ENCODE results near the gene PEX12. TPM values are rescaled to one million over a fixed set of nuclear protein-coding genes. Genes with fewer than 3 reads are reported as not detected.
"Not testable (repeated sequence)": the region's sequence is repeated elsewhere in the genome, so short reads cannot be mapped to it uniquely, and the experiment has no call there.

PEX12 gene
- polyA plus RNA-seq, 1 donor: 7.7 TPM

DNA sequence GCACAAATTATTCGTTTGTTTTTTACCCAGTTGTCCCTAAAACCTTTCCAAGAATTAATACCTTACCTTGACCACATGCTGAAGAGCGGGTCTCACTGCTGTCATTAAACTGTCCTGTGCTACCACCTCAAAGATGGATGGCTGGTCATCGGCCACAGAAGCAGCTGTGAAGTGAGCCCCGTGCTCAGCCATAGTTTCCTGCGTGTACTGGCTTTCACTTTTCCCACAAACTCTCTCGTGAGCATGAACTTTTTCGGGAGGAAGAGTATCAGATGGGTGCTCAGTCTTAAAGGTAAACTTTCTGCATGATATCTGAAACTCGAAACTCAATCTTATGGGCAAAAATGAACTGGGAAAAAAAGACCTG lies 558 bp downstream of the PEX12 start:
- peak; percentile 15 for DNase-seq

DNA sequence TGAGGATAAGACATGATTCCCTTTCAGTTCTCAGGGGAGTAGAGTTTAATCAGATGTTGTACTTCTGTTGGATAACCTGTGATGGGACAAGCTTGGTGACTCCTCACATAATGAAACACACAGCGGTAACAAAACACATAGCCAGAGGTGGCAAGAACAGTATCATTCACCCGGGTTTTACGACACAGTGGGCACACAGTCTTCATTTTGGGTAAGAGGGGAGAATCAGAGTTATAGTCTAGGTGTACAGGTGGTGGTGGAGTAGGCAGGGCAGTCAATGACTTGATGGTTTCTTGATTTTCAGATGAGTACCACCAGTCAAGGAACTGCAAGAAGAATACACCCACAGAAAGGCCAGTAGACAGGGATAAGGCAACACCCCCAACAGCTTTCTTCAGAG lies 2.6 kb downstream of the PEX12 start:
- DNase-seq: no peak

DNA sequence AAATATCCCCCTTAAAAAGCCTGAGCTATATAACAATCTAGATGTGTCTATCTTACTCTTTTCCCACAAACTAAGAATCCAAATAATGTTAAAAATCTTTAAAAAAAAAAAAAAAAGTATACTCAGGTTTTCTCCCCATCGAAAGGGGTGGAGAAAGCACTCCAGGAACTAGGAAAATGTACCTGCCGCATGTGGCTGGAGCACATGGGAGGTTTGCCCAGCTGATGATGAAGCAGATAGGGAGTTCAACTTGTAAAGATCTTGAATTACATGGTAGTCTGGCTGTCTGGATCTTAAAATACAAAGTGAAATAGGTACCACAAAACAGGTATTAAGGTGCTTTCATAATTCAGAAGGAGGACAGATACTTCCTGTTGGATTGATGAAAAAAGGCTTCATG lies 9.0 kb downstream of the PEX12 start:
- DNase-seq: no peak

DNA sequence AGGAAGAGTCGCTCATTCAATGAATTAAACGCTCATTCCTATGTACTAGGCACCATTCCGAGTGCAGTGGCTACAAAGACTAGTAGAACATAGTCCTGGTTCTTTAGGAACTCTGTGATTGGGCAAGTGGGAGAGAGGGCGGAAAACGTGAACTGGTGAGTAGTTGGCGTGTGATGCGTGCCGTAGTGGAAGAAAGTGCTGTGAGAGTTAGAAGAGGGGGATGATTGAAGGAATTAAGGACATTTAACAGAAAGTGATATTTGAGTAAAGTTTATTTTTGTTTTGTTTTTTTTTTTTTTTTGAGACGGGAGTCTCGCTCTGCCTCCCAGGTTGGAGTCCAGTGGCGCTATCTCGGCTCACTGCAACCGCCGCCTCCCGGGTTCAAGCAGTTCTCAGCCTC lies 9.8 kb downstream of the PEX12 start:
- no peak for DNase-seq

DNA sequence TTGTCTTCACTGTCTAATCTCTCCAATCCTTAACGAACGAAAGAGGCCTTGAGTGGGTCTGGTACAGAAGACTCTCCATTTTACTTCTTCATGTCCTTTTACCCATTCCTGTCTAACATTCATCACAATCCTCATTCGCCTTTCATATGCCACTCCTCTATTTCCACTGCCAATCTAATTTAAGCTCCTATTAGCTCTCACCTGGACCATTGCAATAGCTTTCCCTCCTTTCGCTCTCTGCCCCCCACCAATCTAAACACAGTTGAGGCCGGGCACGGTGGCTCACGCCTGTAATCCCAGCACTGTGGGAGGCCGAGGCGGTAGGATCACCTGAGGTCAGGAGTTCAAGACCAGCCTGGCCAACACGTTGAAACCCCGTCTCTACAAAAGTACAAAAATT lies 11.4 kb downstream of the PEX12 start:
- no peak for DNase-seq

DNA sequence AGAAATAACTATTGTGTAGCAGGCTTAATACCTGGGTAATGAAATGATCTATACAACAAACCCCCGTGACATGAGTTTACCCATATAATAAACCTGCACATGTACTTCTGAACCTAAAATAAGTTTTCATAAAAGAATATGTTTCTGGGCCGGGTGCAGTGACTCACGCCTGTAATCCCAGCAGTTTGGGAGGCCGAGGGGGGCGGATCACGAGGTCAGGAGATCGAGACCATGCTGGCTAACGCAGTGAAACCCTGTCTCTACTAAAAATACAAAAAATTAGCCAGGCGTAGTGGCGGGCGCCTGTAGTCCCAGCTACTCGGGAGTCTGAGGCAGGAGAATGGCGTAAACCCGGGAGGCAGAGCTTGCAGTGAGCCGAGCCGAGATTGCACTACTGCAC lies 15.2 kb downstream of the PEX12 start:
- not testable (repeated sequence) for DNase-seq

DNA sequence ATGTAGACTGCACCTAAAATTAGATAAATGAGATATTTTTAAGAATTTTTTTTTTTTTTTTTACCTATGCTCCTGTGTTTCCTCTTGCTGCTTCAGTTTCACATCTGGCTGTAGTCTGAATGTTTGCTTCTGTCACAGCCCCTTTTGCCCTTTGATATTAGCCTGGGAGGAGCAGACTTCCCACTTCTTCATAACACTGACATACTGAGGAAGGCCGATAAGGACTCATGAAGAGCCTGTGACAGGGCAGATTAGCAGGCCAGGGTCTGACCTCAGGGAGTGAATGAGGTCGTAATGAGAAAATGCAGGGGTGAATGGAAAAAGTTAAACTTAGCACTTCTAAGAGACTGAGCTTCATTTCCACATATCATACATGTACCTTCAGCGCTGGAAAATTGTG lies 17.7 kb downstream of the PEX12 start, which contains the start of gene SLFN14:
SLFN14 (minus strand) TSS at position 117 of the 400 bp plus-strand sequence. CDS start 2,757 bp downstream, outside the sequence.
- DNase-seq: no peak

DNA sequence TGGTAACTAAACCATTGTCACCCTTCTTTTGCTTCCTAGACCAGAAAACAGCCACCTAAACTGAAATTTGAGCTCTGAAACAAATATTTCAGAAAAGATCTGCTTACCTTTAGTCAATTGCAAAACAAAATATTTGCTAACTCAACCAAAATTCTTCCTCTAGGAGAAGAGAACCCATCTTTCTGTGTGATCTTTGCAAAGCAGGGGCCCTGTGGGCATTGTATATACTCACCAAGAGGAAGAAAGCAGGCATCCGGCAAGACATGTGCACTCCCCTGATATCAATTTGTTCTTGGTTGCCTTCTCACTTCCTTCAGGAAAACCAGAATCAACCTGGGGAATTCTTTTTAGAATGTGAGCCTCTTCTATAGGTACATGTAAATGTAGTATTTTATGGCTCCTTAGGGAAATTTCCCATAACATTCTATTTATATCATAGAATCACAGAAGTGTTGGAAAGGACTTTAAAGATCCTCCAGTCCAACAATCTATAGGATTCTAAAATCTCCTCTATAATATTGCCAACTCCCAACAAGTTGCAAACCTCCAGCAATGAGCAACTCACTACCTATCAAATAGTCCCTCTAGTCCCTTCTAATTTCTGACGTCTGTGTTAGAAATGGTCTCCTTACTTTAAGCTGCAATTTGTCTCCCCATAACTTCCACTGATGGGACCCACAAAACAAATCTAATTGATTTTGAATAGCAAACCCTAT lies 18.7 kb downstream of the PEX12 start:
- no peak for DNase-seq

DNA sequence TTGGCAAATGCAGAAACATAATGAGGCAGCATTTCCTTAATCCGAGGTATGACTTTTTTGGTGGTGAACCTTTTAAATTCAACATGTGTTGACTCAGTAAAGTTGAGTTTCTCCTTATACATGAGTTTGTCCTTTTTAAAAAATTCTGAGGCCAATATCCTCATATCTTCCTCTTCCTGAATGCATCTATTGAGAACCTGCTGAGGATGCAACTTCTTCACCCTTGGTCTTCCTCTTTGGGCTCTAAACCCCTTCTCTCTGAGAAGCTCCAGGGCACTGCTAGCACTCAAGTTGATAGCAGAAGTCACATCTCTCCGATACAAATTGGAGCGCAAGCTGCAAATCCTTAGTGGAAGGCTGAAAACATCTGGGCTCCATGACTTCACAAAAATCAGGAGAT lies 21.0 kb downstream of the PEX12 start:
- no peak for DNase-seq

DNA sequence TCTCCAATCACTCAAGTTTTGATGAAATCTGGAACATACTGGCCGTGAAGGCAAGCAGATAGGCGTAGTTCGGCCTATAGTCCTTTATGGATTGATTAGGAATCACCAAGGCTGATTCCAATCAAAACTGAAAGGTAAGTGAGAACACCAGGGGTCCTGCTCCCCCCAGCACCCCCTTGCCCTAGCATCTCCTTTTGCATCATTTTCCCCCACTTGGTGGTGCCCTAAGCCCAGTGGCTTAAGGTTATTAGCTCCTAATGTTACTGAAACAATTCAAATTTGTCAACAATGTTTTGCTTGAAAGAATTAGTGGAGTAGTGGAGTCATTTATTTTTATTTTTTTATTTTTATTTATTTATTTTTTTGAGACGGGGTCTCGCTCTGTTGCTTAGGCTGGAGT lies 22.7 kb downstream of the PEX12 start:
- DNase-seq: no peak

DNA sequence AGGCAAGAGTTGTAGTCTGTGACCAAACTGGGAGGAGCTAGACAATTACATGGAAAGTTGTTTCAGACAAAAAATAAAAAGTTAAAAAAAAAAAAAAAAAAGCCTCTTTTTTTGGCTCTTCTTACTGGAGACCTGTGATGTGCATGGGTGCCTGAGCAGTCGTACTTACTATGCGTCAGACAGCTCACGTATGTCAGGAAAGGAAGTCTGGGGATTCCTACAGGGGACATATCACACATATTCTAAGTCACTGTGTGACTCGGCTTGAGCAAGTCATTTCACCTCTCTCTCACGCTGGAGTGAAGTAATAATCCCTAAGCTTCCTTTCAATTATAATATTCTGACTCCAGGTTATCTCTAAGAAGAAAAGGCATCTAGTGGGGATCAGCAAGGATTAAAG lies 23.7 kb downstream of the PEX12 start:
- DNase-seq: no peak

DNA sequence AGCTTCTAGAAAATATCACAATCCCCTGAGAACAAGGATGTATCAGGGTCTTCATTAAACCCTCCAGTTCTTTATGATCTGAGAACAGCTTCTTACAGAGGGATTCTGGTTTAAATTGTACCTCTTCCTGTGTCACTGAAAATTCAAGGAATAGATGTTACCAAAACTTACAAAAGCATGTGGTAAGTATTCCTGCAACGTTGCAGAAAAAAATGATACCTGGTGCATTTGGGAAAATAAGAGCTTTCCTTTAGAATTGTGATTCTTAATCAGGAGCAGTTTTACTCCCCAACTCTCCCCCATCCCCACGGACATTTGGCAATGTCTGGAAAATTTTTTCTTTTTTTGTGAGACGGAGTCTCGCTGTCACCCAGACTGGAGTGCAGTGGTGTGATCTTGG lies 25.1 kb downstream of the PEX12 start:
- no peak for DNase-seq

DNA sequence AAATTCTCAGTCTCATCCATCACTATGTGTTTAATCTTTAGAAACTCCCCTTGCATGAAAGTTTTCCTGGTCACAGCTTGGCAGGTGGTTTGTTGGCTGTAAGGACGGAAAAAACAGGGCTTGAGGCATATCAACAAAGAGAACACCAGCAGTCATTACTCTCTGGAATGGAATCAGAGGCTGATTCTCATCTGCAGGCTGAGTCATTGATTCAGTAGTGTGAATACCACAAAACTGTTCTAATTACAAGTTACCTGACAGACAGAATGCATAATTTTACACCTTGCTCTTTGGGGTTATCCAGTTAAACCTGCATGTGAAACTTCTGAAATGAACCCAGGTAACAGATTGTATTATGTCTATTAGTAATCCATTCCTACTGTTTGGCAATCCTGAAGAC lies 29.4 kb downstream of the PEX12 start:
- DNase-seq: no peak

DNA sequence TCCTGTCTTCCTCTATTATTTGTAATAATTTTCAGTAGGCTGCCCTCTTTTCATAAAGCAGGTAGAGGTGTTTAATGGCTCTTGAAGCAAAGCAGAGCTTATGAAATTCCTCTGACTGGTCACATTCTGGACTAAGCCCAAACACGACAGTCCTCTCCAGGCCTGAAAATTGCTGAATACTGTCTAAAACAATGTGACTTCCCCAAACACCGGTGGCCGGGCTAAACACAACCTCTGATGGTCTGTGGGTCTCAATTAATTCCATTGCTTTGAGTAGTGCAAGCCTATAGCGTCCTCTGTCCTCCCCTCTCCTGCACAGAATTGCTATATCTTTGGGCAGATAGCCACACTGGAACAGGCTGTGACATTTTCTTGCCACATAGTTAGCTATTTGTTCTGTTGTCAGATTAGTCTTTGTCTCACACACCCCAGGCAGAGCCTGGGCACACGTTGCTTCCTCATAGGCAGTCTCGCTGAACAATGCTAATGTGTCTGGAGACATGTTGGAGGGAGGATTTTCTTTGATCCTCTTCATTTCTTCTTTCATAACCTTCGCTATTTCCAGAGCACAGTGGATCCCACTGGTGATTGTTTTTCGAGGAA lies 30.1 kb downstream of the PEX12 start:
- no peak for DNase-seq

DNA sequence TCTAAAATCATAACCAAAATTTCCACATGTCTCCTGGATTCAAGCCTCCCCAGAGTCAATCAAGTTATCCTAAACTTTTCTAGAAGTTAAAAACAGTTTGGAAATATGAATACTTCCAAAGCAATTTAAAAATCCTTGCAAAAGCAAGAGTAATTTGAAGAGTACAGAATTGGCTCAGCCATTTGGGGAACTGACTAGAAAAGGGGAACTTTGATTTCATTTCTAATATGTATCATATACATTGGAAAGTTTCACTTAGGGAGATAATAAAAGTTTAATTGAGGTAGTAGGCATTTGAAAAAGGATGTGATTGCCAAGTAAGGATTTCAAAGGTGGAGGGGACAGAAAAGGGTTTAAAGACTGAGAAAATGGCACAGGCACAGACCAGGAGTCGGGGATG lies 31.9 kb downstream of the PEX12 start:
- DNase-seq: no peak

DNA sequence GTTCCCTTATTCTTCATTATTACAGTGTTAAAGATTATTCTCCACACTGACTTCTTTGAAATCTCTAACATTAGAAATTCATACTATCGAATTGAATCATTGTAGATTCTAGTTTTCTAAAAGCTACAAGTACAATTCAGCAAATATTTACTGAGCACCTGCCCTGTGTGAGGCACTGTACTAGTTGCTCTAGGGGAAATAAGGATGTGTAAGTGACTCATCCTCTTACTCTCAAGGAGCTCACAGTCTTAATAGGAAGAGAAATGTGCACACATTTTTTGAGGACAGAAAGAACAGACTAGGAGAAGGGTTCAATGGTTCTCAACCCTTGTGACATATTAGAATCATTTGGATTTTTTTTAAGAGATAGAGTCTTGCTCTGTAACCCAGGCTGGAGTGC lies 33.2 kb downstream of the PEX12 start:
- no peak for DNase-seq

DNA sequence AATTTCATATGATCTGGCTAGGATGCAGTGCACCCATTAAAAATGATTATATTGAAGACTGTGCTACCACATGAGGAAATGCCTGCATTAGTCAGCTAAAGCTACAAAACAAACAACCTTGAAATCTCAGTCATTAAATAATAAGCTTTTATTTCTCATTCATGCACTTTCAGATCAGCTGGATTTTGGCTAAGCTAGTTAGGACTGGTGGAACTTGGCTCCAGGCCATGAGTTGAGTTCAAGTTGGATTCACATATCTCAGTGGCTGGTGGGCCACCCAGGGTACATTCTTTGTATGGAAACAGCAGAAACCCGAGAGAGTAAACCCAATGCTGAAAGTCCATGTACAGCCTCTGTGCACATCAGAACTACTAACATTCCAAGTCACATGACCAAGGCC lies 34.5 kb downstream of the PEX12 start:
- no peak for DNase-seq

DNA sequence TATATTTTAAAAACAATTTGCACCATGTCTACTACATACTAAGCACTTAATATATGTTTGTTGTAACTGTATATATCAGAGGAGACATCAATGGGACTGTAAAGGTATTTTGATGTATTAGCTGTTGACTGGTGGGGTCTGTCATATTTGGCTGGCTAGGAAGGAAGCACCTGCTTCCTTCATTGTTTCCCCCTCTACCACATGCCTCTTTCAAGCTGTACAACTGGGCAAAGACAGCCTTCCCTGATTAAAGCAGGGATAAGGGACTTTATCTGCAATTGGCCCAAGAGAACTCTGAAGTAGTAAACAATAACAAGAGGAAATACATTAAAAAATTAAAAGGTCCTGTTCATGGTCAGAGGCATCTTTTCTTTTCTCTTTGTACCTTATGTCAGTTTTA lies 35.4 kb downstream of the PEX12 start:
- no peak for DNase-seq

DNA sequence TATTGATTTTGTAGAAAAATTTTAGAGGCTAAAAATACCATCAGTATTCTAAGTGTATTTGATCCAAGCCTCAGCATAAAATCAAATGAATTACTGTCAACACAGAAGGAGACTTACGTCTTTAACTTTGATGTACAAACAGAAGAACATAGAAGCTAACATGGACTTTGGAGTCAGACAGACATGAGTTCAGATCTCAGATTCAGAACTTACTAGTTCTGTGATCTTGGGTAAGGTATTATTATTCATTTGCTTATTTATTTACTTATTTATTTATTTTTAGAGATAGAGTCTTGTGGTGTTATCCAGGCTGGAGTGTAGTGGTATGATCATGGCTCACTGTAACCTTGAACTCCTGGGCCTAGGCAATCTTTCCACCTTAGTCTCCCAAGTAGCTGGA lies 36.9 kb downstream of the PEX12 start:
- no peak for DNase-seq

DNA sequence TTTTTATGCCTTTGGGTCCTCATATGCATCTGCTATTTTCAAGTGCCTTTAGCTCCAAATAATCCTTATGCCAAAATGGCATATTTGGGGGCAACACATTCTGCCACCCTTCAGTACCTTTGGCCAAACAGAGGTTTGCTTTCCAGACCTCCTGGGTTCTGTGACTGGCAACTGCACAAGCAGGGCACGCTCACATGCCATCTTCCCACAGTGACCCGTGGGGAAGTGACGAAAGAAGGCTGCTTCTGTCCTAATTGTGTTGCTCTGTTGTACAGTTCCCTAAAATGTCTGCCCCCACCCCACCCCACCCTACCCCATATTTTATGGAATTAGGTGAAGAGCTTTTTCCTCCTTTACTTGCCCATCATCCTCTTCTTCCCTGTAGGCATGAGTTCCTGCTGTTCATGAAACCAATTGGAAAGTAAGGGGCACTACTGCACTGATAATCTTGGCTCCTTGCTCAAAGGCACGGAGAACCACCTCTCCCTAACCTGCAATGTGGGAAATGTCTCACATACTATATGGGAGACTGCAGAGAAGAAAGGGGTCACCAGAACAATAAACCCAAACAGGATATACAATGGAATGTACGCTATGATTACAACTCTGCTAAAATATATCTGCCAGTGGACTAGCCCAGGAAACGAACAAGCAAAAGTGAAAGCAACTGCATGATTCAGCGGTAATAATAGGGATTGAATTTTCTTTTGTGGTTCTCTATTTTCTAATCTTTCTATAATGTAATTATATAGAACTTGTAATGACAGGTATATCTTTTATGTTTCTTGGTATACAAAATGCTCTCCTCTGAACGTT lies 37.6 kb downstream of the PEX12 start:
- DNase-seq: no peak

DNA sequence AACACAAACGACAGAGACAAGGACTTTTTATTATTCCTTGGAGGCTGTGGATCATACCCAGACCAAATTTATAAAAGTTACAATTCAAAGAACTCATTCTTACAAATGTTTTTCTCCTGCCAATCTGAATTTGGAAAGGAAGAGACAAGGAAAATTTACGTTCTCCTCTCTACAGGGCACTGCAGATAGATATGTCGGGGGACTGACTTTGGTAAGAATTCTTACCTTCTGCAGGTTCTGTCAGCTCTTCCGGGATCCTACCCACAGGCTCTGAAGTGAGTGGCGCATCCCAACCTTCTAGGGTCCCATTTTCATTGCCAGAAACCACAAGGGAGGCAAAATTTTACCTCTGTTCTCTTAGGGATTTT lies 38.7 kb downstream of the PEX12 start:
- DNase-seq: no peak

DNA sequence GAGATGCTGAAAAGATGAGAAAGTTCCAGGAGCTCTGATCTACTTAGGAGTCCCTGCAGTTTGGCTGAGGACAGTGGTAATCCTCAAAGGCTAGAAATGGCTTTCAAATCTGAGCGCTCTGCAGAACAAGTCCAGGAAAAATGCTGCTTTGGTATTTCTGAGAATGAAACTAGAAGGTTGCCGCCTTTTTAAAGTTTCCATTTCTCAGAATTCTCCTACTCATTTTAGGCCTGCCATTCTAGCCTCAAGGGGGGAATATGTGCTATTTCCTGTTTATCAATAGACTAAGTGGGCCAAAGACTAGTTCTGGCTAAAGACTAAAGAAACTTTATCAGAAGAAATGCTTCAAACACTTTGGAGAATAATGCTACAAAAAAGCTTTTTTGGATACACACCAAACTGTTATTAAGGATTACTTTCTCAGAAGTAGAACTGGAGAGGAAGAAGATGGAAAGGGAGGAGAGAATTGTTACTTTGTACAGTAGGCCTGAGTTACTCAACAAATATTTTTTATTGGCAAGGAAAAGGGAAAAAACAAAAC lies 40.7 kb downstream of the PEX12 start, which contains the start of gene SLFN12L:
SLFN12L (minus strand) TSS at position 78 of the 541 bp plus-strand sequence. CDS start 15,314 bp downstream, outside the sequence.
- DNase-seq: peak; percentile 14

DNA sequence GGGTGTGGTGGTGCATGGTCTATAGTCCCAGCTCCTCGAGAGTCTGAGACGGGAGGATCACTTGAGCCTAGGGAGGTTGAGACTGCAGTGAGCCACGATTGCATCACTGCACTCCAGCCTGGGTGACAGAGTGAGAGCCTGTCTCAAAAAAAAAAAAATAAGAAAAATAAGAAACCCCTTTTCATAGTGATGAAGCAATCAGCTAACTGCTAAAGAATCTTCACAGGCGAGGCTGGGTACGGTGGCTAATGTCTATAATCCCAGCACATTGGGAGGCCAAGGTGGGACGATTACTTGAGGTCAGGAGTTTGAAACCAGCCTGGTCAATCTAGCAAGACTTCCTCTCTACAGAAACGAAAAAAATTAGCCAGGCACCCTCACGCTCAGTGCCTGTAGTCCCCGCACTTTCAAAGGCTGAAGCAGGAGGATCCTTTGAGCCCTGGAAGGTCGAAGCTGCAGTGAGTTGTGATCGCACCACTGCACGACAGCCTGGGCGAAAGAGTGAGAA lies 41.7 kb downstream of the PEX12 start:
- DNase-seq: no peak

All from hindlimb muscle (tissue), 1 donor.